Measurements from ENCODE around the gene MGA.
A peak's percentile ranks its signal among the peaks of the same experiment; 100 is the strongest.

The MGA gene

DNA sequence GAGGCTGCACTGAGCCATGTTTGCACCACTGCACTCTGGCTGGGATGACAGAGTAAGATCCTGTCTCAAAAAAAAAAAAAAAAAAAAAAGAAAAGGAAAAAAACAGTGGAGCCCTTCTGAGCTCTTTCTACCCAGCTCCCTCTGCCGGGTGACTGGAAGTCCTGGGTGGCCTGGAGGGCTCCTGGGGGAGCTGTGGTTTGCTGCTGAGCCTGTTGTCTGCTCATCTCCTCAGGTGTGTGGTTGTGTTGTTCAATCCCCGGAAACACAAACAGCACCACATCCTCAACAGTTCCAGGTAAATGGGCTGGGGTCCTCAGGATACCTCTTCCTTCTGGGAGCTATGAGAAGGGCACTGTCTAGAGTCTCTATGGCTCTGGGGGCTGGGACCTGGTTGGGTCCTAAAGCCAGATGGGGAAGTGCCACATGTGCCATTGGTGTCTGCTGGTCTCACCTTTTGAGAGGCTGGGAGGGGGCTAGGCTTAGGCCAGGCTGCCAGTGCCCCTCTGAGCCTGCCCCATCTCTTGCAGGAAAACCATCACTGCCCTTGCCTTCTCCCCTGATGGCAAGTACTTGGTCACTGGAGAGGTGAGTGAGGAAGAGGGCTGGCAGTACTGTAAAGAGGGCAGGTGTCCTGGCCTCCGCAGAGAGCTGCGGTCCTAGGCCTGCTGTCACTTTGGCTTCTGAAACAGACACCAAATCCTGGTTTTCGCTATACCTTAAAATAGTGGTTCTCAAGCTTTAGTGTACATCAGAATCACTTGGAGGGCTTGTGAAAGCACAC lies 150.6 kb downstream of the MGA start:
- no peak for DNase-seq

DNA sequence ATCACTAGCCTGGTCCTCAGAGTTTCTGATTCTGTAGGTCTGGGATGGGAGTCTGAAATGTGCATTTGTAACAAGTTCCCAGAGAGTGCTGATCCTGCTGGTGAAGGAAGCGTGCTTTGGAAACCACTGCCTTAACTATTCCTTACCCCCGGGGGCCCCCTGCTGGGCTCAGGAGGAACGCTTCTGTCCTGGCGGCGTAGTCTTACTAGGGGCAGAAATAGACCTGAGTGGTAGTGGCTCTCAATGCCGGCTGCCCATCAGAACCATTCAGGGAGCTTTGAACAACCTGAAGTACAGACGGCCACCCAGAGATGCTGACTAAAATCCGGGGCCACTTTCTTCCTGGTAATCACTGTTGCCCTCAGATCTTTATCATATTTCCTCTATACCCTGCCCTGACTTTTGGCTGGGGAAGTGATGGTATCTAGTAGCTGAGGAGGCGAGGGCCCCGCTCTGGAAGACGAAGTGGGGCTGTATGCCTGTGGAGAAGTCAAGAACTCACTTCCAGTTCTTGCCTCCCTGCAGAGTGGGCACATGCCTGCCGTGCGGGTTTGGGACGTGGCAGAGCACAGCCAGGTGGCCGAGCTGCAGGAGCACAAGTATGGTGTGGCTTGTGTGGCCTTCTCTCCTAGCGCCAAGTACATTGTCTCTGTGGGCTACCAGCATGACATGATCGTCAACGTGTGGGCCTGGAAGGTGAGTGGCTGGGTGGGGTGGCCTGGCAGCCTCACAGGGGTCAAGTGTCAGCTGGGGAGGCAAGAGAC lies 151.4 kb downstream of the MGA start:
- DNase-seq: peak; percentile 2

DNA sequence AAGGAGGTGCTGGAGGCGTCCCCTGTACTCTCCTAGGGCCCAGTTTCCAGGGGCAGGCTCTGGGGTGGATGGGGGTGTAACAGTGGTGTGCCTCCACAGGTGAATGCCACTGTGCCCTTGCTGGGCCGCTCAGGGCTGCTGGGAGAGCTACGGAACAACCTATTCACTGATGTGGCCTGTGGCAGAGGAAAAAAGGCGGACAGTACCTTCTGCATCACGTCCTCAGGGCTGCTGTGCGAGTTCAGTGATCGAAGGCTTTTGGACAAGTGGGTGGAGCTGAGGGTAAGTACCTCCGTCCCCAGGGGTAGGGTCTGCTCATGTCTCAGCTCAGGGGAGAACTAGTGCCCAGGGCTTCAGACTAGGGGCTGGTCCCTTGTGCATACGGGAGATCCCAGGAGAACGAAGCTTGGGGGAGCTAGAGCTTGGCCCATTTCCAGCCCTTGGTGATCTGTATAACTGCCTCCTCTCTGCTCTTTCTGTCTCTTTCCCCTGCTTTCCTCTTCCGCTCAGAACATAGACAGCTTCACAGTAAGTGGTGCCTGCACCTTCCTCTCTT lies 152.7 kb downstream of the MGA start:
- no peak for DNase-seq

DNA sequence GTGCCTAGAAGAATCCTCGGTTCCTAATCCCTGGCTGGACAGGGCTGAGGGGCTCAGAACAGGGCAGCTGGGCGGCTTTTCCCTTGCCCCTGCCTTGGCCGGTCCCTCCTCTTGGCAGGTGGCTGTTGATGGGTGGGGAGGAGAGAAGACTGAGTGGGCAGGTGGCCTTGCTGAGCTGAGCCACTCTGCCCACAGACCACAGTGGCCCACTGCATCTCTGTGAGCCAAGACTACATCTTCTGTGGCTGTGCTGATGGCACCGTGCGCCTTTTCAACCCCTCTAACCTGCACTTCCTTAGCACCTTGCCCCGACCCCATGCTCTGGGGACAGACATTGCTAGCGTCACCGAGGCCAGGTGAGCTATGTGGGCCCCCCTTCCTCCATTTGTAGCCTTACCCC lies 153.2 kb downstream of the MGA start:
- no peak for DNase-seq

DNA sequence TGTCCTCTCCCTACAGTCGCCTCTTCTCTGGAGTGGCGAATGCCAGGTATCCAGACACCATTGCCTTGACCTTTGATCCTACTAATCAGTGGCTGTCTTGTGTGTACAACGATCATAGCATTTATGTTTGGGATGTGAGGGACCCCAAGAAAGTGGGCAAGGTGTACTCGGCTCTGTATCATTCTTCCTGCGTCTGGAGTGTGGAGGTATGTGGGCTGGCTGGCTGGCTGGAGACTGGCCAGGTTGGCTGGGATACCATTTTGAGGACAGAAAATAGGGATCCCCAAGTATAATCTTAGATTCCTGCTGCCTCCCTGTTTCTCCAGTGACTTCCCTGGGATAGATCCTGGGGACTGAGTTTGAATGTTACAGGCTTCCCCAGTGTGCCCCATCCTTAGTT lies 154.3 kb downstream of the MGA start:
- DNase-seq: no peak

DNA sequence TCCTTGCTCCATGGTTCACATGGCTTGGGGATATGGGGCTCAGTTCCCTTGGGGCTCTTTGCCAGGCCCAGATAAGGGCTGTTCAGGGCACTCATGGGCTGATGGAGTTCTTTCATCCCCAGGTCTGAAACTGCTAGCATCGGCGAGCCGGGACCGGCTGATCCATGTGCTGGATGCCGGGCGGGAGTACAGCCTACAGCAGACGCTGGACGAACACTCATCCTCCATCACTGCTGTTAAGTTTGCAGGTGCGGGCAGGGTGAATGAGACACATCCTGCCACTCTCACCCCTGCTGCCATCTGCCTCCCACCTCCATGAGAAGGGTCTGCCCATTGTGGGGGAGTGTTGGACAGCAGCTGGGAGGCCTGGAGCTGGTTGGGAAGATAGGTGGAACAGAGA lies 156.6 kb downstream of the MGA start:
- DNase-seq: no peak

DNA sequence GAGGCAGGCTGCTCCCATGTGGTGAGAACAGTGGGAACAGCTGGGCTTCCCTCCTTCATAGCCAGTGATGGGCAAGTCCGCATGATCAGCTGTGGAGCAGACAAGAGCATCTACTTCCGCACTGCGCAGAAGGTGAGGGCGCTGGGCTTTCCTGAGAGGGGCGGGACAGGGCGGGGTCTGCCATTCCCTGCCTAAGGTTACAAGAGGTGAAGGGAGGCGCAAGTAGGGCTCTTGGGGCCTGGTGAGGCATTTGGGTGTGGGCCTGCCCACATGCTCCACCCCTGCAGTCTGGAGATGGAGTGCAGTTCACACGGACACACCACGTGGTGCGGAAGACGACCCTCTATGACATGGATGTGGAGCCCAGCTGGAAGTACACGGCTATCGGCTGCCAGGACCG lies 157.1 kb downstream of the MGA start:
- no peak for DNase-seq

DNA sequence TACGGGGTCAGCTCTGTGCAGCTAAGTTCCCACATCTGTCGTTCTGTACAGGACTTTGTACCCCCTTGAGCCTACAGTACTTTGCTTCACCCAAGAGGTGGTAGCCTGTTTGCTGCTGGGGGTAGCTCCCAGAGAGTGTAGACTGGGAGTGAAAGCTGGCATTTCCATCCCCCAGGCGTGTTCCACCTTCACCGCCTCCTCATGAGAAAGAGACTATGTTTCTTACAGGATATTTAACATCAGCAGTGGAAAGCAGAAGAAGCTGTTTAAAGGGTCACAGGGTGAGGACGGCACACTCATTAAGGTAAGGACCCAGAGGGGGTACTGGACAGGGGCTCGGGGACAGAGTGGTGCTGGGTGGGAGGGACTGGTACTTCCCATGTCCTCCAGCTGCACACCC lies 157.6 kb downstream of the MGA start:
- no peak for DNase-seq

DNA sequence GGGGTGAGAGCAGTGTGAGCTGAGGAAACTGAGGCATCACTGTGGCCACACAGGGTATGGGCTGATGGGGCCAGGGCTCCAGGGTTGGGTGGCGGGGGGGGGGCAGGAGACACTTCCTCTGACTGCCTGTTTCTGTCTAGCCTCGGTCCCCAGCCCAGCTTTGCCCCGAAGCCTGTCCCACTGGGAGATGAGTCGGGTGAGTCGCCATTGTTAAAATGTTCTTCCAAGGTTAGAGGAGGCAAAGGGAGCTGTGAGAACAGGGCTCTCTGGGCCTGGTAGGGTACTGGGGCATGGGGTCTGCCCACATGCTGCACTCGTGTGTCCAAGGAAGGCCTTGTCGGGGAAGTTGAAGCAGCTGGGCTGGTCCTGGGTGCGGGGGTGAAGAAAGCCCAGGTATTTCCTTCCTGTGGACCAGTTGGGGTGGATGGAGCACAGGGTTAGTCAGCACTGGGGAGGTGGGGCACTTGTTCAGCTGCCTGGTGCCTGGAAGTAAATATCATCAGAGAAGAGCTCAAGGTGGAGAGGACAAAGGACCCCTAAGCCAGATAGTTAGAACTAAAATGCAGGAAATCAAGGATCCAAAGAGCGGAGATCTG lies 159.3 kb downstream of the MGA start:
- DNase-seq: no peak

DNA sequence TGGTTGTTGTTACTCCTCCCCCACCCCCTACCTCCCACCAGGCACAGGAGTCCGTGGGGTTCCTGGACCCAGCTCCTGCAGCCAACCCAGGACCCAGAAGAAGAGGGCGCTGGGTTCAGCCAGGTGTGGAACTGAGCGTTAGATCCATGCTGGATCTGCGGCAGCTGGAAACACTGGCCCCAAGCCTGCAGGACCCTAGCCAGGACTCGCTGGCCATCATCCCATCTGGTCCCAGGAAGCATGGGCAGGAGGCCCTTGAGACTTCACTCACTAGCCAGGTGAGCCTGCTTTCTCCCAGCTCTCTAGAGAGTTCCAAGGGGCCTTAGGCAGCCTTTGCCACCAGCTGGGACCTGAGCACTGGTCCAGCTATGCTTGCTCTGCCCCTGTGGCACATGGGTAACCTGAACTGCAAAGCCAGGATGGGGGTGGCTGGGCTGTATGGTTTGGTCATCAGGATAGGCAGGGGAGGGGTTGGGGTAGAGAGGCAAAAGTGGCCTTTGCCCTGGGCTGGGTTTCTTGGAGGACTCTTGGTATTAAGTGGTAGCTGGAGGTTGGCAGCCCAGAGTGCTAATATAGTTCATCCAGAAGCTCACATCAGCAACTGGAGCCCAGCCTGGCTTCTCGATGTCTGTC lies 160.7 kb downstream of the MGA start:
- no peak for DNase-seq

DNA sequence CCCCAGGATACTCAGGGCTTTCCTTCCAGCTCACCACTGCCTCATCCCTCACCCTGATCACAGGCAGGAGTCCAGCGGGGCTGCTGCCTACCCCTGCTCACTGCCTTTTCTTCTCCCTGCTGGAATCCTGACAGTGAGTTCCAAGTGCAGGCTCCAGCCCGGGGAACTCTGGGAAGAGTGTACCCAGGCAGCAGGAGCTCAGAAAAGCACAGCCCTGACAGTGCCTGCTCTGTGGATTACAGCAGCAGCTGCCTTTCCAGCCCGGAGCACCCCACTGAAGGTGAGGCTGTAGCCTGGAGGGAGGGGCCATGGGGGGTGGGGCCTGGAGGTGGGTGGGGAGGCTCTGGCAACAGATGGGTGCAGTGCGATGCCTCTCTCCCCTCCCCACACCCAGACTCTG lies 161.6 kb downstream of the MGA start:
- DNase-seq: no peak

DNA sequence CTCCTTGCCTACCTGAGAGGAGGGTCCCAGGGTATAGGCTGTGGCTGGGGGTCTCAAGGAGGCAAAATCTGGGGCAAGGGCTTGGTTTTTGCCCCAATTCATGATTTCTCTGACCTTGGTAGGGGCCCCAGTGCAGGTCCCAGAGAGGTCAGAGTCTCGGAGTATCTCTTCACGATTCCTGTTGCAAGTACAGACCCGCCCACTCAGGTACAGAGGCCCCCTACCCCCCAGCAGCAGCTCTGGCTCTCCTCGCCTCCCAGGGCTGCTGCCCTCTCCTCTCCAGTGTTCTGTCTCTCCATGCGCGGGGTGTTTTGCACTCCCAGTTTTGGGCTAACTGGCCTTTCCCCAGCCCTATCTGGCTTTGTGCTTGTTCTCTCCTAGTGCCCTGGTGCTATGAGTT lies 162.3 kb downstream of the MGA start:
- DNase-seq: no peak
